ENCODE results near the gene ROPN1. TPM values are rescaled to one million over a fixed set of nuclear protein-coding genes. Genes with fewer than 3 reads are reported as not detected.

Gene ROPN1
- total RNA-seq, 1 donor from 2014 or later = not detected

DNA sequence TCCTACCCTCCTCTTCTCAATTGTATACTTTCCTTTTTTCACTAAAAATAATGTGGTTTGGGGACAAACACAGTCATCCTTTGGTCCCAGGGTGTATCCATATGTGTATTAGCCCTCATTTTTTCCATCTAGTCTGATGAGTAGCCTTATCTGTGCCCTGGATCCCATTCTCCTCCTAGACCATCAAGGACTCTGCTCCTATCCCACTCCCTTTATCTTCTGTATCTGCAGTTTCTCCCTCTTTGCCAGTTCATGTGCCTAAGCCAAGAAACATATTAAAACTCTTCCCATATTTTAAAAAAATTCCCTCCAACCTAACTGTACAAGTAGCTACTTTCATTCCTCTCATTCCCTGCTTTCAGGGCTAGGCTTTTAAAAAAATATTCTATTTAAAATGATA lies 56.1 kb downstream of the ROPN1 start:
- H3K4me3 ChIP-seq = no peak overlapping the region
- no peaks in the 10 kb centered on the region for H3K9me3 ChIP-seq
- no peak overlapping the region for H3K27ac ChIP-seq
- H3K36me3 ChIP-seq = peaks cover 0 to 4% of the 10 kb centered on the region in 2 donors
- H3K4me1 ChIP-seq = no peaks in the 10 kb centered on the region
- DNase-seq (ENCODE audit: extremely low spot score in 2 of 2) = no peak
- no peaks in the 10 kb centered on the region for H3K27me3 ChIP-seq
- intact Hi-C loops (cut with DNase I) = loop anchor here (5.0 kb wide), 1 partner anchor 51 kb away; no protein-coding TSS in a partner anchor
- no peak for TF ChIP-seq POLR2AphosphoS5 (IDR thresholded peaks at IDR 0.05; ENCODE audit: insufficient read depth in 1 of 2, low read depth in 1 of 2)
- TF ChIP-seq, protein P1, sequence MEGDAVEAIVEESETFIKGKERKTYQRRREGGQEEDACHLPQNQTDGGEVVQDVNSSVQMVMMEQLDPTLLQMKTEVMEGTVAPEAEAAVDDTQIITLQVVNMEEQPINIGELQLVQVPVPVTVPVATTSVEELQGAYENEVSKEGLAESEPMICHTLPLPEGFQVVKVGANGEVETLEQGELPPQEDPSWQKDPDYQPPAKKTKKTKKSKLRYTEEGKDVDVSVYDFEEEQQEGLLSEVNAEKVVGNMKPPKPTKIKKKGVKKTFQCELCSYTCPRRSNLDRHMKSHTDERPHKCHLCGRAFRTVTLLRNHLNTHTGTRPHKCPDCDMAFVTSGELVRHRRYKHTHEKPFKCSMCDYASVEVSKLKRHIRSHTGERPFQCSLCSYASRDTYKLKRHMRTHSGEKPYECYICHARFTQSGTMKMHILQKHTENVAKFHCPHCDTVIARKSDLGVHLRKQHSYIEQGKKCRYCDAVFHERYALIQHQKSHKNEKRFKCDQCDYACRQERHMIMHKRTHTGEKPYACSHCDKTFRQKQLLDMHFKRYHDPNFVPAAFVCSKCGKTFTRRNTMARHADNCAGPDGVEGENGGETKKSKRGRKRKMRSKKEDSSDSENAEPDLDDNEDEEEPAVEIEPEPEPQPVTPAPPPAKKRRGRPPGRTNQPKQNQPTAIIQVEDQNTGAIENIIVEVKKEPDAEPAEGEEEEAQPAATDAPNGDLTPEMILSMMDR (IDR thresholded peaks at IDR 0.05) = no peak
- no peak for TF ChIP-seq POLR2A (IDR thresholded peaks at IDR 0.05)

DNA sequence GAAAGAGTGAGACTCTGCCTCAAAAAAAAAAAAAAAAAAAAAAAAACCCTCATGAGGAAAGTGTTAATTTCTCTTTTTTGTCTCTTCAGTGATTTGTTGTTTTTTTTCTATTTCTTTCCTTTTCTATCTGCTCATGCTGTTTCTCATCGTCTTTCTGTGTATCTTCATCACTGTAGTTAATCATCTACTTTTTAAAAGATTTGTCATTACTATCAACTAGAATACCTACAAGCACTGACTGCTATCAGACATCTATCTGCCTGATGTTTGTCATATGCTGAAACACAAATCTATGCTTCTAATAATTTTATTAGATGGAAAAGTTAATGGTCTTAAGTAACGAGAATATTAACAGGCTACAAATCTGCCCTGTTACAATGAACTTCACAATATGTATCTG lies 57.7 kb downstream of the ROPN1 start:
- H3K4me3 ChIP-seq = no peak overlapping the region
- no peak for DNase-seq (ENCODE audit: extremely low spot score in 2 of 2)
- no peak overlapping the region for H3K27ac ChIP-seq
- no peaks in the 10 kb centered on the region for H3K4me1 ChIP-seq
- intact Hi-C loops (cut with DNase I) = no loop called here
- TF ChIP-seq POLR2AphosphoS5 (IDR thresholded peaks at IDR 0.05; ENCODE audit: insufficient read depth in 1 of 2, low read depth in 1 of 2) (no peak), POLR2A (IDR thresholded peaks at IDR 0.05) (no peak)
- TF ChIP-seq, protein P1 (IDR thresholded peaks at IDR 0.05) = no peak
- peaks cover 0 to 4% of the 10 kb centered on the region in 2 donors for H3K36me3 ChIP-seq
- no peaks in the 10 kb centered on the region for H3K9me3 ChIP-seq
- no peaks in the 10 kb centered on the region for H3K27me3 ChIP-seq

DNA sequence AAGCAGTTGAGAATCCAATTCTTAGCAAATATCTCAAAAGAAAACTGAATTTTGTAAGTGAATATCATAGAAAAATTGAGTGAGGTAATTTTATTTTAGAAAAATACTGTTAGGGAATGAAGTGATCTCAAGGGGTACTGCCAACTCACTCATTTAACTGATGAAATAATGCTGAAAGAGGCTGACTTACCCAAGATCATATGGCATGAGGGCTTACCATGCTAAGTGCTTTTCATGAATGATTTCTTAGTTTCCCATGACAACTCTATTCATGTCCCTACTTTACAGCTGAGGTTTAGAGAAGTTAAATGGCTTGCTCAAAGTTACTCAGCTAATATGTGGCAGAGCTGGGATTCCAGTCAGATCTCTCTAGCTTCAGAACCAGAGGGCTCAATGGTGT lies 61.5 kb downstream of the ROPN1 start:
- H3K4me3 ChIP-seq = no peak overlapping the region
- DNase-seq (ENCODE audit: extremely low spot score in 2 of 2) = no peak
- no peak overlapping the region for H3K27ac ChIP-seq
- H3K9me3 ChIP-seq = no peaks in the 10 kb centered on the region
- H3K27me3 ChIP-seq = no peaks in the 10 kb centered on the region
- peaks cover 0 to 4% of the 10 kb centered on the region in 2 donors for H3K36me3 ChIP-seq
- no peaks in the 10 kb centered on the region for H3K4me1 ChIP-seq
- TF ChIP-seq POLR2AphosphoS5 (IDR thresholded peaks at IDR 0.05; ENCODE audit: insufficient read depth in 1 of 2, low read depth in 1 of 2) = no peak
- intact Hi-C loops (cut with DNase I) = no loop called here

DNA sequence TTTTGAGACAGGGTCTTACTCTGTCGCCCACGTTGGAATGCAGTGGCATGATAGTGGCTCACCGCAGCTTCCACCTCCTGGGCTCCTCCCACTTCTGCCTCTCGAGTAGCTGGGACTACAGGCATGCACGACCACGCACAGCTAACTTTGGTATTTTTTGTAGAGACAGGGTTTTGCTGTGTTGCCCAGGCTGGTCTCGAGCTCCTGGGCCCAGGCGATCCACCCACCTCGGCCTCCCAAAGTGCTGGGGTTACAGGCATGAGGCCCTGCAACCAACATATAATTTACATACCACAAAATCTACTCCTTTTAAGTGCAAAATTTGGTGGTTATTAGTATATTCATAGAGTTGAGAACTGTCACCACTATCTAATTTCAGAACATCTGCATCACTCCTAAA lies 62.6 kb downstream of the ROPN1 start:
- peaks cover 0 to 4% of the 10 kb centered on the region in 2 donors for H3K36me3 ChIP-seq
- intact Hi-C loops (cut with DNase I) = no loop called here
- no peaks in the 10 kb centered on the region for H3K4me1 ChIP-seq
- no peak overlapping the region for H3K27ac ChIP-seq
- DNase-seq (ENCODE audit: extremely low spot score in 2 of 2) = no peak
- TF ChIP-seq, protein P1 (IDR thresholded peaks at IDR 0.05) = no peak
- TF ChIP-seq POLR2A (IDR thresholded peaks at IDR 0.05) (no peak), POLR2AphosphoS5 (IDR thresholded peaks at IDR 0.05; ENCODE audit: insufficient read depth in 1 of 2, low read depth in 1 of 2) (no peak)
- H3K9me3 ChIP-seq = no peaks in the 10 kb centered on the region
- H3K27me3 ChIP-seq = no peaks in the 10 kb centered on the region
- H3K4me3 ChIP-seq = no peak overlapping the region

DNA sequence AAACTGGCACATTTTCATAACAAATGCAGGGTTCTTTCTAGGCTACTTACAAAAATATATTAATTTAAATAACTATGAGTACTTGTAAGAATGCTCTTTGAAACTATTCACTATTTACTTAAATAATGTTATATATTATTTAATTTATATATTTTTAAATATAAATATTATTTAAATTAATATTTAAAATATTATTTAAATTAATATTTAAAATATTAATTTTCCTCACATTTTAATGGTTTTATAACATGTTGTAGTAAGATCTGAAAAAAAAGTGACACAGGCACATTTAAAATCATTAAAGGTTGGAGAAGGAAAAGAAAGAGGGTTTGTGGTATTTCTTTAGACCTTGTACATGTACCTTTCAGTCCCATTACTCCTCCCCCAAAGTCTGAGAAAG lies 65.5 kb downstream of the ROPN1 start:
- no peak for DNase-seq (ENCODE audit: extremely low spot score in 2 of 2)
- Histone ChIP-seq H3K4me1 (no peaks in the 10 kb centered on the region), H3K4me3 (no peak overlapping the region), H3K27ac (no peak overlapping the region), H3K27me3 (no peaks in the 10 kb centered on the region), H3K36me3 (peaks cover 0 to 17% of the 10 kb centered on the region in 2 donors), H3K9me3 (peaks cover 4% of the 10 kb centered on the region)
- TF ChIP-seq, protein P1 (IDR thresholded peaks at IDR 0.05) = no peak
- TF ChIP-seq POLR2AphosphoS5 (IDR thresholded peaks at IDR 0.05; ENCODE audit: insufficient read depth in 1 of 2, low read depth in 1 of 2) (no peak), POLR2A (IDR thresholded peaks at IDR 0.05) (no peak)
- intact Hi-C loops (cut with DNase I) = no loop called here

All from vagina (tissue), 2 donors.